ENCODE measurements around the gene FLT4. TPM values are rescaled to one million over a fixed set of nuclear protein-coding genes. Genes with fewer than 3 reads are reported as not detected.
A peak's percentile ranks its signal among the peaks of the same experiment; 100 is the strongest.

FLT4 gene
- total RNA-seq, 2 experiments from 2014 or later, result 5.2 to 6.0 TPM

DNA sequence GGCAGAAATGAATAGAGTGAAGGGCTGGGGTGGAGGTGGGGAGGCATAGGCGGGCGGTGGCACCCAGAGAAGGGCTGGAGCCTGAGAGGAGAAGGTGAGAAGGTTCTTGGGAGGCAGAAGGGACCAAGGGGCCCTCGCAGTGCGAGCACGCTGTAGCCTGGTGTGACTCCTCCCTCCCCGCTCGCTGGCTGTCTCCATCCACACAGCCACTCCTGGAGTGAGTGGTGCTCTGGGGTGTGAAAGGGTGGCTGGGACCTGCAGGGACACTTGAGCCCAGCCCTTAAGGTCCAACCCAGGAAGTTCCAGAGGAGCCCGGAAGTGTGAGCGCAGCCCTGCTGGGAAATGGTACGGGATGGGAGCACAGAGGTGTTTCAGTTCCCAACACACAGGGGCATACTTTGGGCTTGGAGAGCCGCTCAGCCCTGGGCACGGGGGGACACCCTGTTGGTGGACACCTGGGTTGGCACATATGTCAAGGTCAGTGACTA lies 48.8 kb downstream of the FLT4 start:
- Mint-ChIP-seq H3K27me3 (no peaks in the 10 kb centered on the region), H3K36me3 (no peaks in the 10 kb centered on the region), H3K4me1 (peaks cover 2% of the 10 kb centered on the region), H3K4me3 (no peak overlapping the region), H3K27ac (no peak overlapping the region), H3K9me3 (no peaks in the 10 kb centered on the region)
- DNase-seq, result no peak

DNA sequence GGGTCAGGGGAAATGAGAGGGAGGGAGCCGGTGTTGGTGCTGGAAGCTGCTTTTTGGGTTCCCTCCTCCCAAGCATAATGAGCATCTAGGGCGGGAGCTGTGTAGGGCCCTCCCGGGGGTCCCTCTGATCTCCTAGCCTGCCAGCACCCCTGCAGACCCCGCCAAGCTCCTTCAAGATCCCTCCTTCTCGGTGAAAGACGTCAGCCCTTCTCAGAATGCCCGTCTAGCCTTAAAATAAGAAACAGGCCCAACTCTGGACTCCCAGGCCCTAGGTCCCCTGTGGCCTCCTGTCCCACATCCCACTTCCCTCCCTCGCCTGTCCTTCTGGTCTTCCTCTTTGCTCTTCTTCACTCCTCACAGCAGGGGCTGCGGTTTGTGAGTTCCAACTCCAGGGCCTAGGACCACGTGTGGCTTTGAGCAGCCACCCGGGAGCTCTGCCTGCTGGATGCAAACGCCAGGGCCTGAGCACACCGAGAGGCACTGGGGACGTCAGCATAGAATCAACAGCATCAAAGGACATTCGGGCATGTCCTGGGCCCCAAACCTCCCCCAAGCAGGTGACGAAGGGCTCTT lies 49.3 kb downstream of the FLT4 start:
- no peaks in the 10 kb centered on the region for H3K27me3 Mint-ChIP-seq
- no peaks in the 10 kb centered on the region for H3K4me1 Mint-ChIP-seq
- no peaks in the 10 kb centered on the region for H3K36me3 Mint-ChIP-seq
- H3K4me3 Mint-ChIP-seq, result no peak overlapping the region
- no peaks in the 10 kb centered on the region for H3K9me3 Mint-ChIP-seq
- no peak for DNase-seq
- no peak overlapping the region for H3K27ac Mint-ChIP-seq

- H3K9me3 Mint-ChIP-seq, result no peaks in the 10 kb centered on the region
- peaks cover under 1% of the 10 kb centered on the region for H3K4me1 Mint-ChIP-seq
- H3K27ac Mint-ChIP-seq, result no peak overlapping the region
- H3K36me3 Mint-ChIP-seq, result no peaks in the 10 kb centered on the region
- H3K4me3 Mint-ChIP-seq, result no peak overlapping the region
- no peak for DNase-seq
- H3K27me3 Mint-ChIP-seq, result no peaks in the 10 kb centered on the region
These were observed 49.8 kb downstream of the FLT4 start for GRCh38 chr5:180599590-180599914.

- H3K27me3 Mint-ChIP-seq, result no peaks in the 10 kb centered on the region
- DNase-seq, result no peak
- H3K4me3 Mint-ChIP-seq, result no peak overlapping the region
- peaks cover 3% of the 10 kb centered on the region for H3K4me1 Mint-ChIP-seq
- H3K36me3 Mint-ChIP-seq, result no peaks in the 10 kb centered on the region
- no peak overlapping the region for H3K27ac Mint-ChIP-seq
- H3K9me3 Mint-ChIP-seq, result no peaks in the 10 kb centered on the region
These were observed 50.4 kb downstream of the FLT4 start for GRCh38 chr5:180598797-180599589.

DNA sequence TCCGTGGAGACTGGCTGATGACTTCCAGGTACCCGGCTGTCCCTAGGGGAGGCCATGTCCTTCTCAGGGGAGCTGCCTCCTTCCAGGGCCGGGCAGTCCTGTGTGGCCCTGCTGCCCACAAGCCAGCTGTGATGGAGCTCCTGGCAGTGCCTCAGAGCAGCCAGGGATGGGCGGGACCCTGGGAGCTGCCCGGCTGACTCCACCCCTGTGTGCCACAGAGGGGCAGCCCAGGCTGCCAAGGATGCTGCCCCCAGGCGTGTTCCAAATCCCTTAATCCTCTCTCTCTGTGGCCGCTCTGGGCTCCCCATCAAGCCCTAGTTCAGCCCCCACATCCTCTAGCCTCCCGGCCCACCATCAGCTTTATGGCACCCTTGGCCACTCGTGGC lies 51.1 kb downstream of the FLT4 start:
- H3K36me3 Mint-ChIP-seq, result no peaks in the 10 kb centered on the region
- H3K27me3 Mint-ChIP-seq, result no peaks in the 10 kb centered on the region
- no peak for DNase-seq
- no peak overlapping the region for H3K4me3 Mint-ChIP-seq
- no peak overlapping the region for H3K27ac Mint-ChIP-seq
- no peaks in the 10 kb centered on the region for H3K9me3 Mint-ChIP-seq
- H3K4me1 Mint-ChIP-seq, result peaks cover 4% of the 10 kb centered on the region

DNA sequence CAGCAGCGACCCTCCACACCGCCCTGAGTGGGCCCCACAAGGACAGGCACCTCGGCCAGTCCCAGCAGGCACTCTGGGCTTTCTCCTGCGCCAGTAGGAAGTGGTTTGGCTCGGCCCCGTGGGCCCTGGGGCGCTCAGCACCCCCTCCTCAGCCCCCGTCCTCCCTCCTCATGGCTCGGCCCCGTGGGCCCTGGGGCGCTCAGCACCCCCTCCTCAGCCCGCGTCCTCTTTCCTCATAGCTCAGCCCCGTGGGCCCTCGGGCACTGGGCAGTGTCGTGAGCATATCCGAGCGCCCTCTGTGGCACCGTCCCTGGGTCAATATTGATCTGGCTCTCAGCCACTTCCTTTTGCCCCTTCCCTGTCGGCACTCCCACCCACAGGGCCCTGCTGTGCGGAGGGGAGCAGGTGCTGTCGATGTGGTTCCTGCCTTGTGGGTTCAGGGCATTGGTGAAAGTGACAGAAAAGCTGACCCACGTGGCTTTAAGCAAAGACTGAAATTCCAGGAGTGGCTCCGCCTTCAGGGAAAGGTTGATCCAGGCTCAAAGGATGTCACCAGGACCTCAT lies 52.6 kb downstream of the FLT4 start:
- H3K4me1 Mint-ChIP-seq, result peaks cover 10% of the 10 kb centered on the region
- no peak overlapping the region for H3K4me3 Mint-ChIP-seq
- DNase-seq, result no peak
- peaks cover 7% of the 10 kb centered on the region for H3K27me3 Mint-ChIP-seq
- H3K27ac Mint-ChIP-seq, result no peak overlapping the region
- H3K9me3 Mint-ChIP-seq, result no peaks in the 10 kb centered on the region
- no peaks in the 10 kb centered on the region for H3K36me3 Mint-ChIP-seq

GRCh38 chr5:180596115-180596667 lies 53.2 kb downstream of the FLT4 start:
- Mint-ChIP-seq H3K4me3 (no peak overlapping the region), H3K27ac (no peak overlapping the region), H3K27me3 (peaks cover 7% of the 10 kb centered on the region), H3K4me1 (peaks cover 10% of the 10 kb centered on the region), H3K36me3 (no peaks in the 10 kb centered on the region), H3K9me3 (no peaks in the 10 kb centered on the region)
- no peak for DNase-seq

DNA sequence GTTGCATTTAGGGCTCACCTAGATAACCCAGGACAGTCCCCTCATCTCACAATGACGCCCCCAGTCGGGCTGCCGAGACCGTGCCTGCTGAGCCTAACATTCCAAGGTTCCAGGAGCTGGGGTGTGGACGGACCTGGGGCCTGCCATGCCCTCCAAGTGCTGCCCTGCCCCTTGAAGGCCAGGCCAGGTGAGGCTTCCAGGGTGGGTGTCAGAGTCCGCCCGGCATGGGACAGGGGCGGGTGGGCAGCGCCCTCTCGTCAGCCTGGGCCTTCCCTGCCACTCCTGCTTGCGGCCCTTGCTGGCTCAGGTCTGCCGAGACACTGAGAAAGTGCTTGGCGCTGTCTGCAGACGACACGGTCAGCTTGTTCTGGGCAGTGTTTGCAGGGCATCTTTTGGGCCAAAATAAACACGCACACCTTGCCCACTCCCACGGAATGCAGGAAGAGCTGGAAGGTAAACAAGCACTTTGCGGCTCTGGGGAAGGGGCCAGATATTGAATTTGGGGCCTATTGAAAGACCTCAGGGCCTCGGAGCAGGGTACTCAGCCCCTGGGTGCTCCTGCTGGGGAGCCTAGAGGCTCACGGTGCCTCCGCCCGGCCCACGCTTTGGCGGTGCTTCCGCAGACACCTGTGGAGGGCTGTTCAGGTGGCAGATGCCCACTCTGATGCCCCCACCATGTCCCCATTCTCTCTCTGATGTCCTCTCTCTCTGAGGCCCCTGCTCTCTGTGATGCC lies 53.9 kb downstream of the FLT4 start:
- Mint-ChIP-seq H3K36me3 (no peaks in the 10 kb centered on the region), H3K27ac (no peak overlapping the region), H3K9me3 (no peaks in the 10 kb centered on the region), H3K27me3 (peaks cover 7% of the 10 kb centered on the region), H3K4me1 (peaks cover 10% of the 10 kb centered on the region), H3K4me3 (no peak overlapping the region)
- no peak for DNase-seq

DNA sequence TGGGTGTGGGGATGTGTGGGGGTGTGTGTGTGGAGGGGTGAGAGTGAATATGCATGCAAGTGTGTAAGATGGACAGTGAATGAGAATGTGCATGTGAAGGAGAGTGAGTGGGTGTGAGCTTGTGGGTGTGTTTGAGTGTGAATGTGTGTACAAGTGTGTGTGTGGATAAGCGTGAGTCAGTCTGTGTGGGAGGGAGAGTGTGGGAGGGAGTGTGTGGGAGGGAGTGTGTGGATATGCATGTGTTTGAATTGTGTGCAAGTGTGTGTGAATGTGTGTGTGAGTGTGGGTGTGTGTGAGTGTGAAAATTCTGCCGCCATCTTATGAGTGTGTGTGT lies 54.4 kb downstream of the FLT4 start:
- Mint-ChIP-seq H3K4me3 (no peak overlapping the region), H3K4me1 (peaks cover 11% of the 10 kb centered on the region), H3K36me3 (no peaks in the 10 kb centered on the region), H3K27me3 (peaks cover 7% of the 10 kb centered on the region), H3K9me3 (no peaks in the 10 kb centered on the region), H3K27ac (no peak overlapping the region)
- DNase-seq, result no peak

DNA sequence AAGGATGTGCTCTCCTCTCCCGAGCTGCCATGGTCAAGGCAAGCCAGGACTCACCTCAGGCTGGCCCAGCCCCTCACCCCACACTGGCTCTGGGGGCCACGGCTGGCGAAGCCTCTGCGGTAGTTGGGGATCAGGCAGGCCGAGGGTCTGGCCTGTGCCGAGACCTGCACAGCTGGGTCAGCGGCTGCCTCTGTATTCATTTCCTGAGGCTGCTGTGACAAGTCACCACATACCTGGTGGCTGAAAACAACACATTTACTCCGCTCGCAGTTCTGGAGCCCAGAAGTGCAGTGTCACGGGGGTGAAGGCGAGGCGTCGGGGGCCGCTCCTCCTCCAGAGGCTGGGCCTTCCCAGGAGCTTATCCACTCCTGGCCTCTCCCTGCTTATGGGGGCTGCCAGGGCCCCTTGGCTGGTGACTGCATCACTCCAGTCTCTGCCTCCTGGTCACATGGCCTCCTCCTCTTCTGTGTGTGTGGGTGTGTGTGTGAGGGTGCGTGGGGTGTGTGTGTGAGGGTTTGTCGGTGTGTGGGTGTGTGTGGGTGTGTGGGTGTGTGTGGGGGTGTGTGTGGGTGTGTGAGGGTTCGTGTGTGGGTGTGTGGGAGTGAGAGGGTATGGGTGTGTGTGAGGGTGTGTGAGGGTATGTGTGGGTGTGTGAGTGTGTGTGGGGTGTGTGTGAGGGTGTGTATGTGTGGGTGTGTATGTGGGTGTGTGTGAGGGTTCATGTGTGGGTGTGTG lies 54.9 kb downstream of the FLT4 start:
- no peaks in the 10 kb centered on the region for H3K9me3 Mint-ChIP-seq
- H3K36me3 Mint-ChIP-seq, result no peaks in the 10 kb centered on the region
- no peak overlapping the region for H3K4me3 Mint-ChIP-seq
- H3K27me3 Mint-ChIP-seq, result peaks cover 12% of the 10 kb centered on the region
- peaks cover 16% of the 10 kb centered on the region for H3K4me1 Mint-ChIP-seq
- DNase-seq, result peak; percentile 39
- no peak overlapping the region for H3K27ac Mint-ChIP-seq

DNA sequence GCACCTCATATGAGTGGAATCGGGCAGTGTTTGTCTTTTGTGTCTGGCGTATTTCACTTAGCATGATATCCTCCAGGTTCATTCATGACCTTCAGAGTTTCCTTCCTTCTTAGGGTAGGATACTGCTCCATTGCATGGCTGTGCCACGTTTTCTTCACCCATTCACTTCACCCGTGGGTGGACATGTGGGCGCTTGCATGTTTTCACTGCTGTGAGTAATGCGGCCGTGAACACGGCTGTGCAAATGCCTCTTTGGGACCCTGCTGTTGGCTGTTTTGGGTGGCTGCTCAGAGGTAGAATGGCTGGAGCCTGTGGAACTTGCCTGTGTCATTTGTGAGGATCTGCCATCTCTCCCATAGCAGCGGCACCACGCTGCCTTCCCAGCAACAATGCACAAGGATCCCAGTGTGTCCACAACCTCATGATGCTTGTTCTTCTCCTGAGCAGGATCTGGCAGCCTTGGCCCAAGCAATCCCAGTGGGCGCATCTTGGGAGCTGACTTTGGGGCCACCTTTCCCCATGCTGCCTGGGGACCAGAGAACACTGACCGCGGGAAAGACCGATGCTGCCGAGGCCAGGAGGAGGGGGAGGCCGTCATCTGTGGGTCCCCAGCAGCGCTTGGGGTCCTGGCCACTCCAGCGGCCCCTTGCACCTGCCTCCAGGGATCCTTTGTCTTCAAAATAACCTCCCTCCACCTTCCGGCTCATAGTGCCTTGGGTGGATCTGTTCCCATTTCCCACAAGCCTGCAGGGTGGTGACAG lies 55.8 kb downstream of the FLT4 start:
- Mint-ChIP-seq H3K27ac (no peak overlapping the region), H3K4me3 (no peak overlapping the region), H3K4me1 (peaks cover 16% of the 10 kb centered on the region), H3K9me3 (no peaks in the 10 kb centered on the region), H3K27me3 (peaks cover 21% of the 10 kb centered on the region), H3K36me3 (no peaks in the 10 kb centered on the region)
- DNase-seq, result no peak

DNA sequence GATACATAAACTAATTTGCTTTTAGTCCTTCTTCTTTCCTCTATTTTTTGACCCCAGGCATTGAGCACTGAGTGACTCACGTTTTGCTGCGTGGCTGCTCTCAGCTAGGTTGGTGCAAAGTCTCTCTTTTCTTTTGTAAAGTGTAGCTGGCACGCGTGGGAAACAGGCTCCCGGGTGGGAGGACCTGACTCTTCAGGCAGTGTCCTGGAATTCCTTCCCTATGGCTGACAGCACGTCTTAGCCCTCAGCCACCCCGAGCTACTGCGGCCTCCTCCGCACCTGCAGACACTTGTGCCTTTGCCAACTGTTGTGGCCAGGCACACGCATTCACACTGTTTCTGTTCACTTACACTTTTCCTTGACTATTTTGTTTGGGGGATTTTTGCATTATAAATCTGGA lies 57.2 kb downstream of the FLT4 start:
- Mint-ChIP-seq H3K9me3 (no peaks in the 10 kb centered on the region), H3K27me3 (peaks cover 27% of the 10 kb centered on the region), H3K36me3 (no peaks in the 10 kb centered on the region), H3K4me3 (peak overlapping the region; percentile 11), H3K4me1 (peaks cover 16% of the 10 kb centered on the region), H3K27ac (no peak overlapping the region)
- no peak for DNase-seq

- peak within 1 kb of the TSS; percentile 47 for H3K4me3 Mint-ChIP-seq
- H3K27ac Mint-ChIP-seq, result no peak within 1 kb of the TSS
- no peaks in the 10 kb centered on the region for H3K36me3 Mint-ChIP-seq
These were observed 58.0 kb downstream of the FLT4 start, which contains the start of gene SCGB3A1 for GRCh38 chr5:180591311-180591887. Gene SCGB3A1 (minus strand): TSS chr5:180591499. CDS start chr5:180591462, 37 bp downstream.

More at GRCh38 chr5:180591311-180591887, 58.0 kb downstream of the FLT4 start, which contains the start of gene SCGB3A1:
- peaks cover 27% of the 10 kb centered on the region for H3K27me3 Mint-ChIP-seq
- H3K9me3 Mint-ChIP-seq, result no peaks in the 10 kb centered on the region
- H3K4me1 Mint-ChIP-seq, result peaks cover 16% of the 10 kb centered on the region
- DNase-seq, result no peak

All from activated naive CD8-positive, alpha-beta T cell treated with anti-CD3 and anti-CD28 coated beads for 36 hours (primary cell).